SHP77 (cell line): ENCODE results near the gene PJA1.
A peak's percentile ranks its signal among the peaks of the same experiment; 100 is the strongest.

ENCODE experiments used
- DNase-seq, 2 experiments: peaks; one replicate each; lab custom pipeline; 2025; lab: John Stamatoyannopoulos, UW

The PJA1 gene

GRCh38 chrX:69172937-69173336 is 7.7 kb upstream of the PJA1 start:
- DNase-seq: no peak

DNA sequence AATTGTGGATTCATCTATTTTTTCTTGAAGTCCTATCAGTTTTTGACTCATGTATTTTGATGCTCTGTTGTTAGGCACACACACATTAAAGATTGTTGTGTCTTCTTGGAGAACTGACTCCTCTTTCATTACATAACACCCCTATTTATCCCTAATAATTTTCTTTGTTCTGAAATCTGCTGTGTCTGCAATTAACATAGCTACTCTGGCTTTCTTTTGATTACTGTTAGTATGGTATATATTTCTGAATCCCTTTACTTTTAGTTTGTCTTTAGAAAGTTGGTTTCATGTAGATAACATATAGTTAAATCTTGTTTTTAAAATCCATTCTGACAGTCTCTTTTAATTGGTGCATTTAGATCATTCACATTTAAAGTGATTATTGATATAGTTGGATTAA is 5.1 kb upstream of the PJA1 start:
- DNase-seq: no peak

GRCh38 chrX:69163936-69164741 is 1.1 kb downstream of the PJA1 start:
- DNase-seq: peak; percentile 7 to 36

DNA sequence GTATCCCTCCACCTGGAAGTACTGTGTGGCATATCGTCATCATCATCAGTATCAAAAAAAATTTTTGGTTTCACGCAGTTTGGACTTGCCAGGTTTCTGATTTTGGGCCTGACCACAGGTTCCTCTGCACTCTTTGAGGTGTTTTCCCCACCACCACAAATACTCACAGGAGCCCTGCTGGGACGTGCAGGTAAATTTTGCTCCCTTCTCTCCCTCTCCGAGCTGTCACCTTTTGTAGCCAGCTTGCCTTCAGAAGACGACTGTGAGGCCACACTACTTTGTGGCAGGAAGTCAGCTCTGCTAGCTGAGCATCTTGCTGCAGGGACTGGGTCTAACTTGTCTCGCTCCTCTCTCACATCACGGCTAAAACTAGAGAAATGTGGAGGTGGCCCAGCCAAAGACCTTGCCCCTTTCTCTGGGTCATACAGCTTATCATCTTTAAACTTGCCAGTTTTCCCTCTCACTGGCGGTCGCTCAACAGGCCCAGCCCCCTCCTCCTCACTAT is 2.8 kb downstream of the PJA1 start:
- no peak for DNase-seq

DNA sequence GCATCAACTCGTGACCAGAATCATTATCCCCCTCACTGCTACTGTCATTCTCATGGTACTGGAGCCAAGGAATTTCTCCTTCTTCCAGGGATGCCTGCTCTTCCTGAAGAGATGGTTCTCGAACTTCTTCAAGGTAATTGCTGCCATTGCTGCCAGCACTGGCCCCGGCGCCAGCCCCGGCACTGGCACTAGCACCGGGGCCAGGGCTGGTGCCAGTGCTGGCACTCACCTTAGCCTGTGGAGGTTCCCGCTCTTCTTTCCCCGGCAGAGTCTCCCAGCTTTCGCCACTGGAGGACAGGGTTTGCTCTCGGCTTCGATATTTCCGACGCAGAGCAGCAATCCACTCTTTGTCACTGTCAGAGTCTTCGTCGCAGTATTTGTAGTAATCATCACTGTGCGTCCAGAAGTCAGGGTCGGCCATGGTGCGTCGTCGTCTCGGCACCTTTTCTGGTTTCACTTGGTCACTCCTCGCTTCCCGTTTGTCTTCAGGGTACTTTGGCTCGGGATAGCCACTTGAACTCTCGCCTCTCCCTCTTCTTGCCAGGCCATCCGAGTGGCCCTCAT is 3.4 kb downstream of the PJA1 start:
- no peak for DNase-seq

DNA sequence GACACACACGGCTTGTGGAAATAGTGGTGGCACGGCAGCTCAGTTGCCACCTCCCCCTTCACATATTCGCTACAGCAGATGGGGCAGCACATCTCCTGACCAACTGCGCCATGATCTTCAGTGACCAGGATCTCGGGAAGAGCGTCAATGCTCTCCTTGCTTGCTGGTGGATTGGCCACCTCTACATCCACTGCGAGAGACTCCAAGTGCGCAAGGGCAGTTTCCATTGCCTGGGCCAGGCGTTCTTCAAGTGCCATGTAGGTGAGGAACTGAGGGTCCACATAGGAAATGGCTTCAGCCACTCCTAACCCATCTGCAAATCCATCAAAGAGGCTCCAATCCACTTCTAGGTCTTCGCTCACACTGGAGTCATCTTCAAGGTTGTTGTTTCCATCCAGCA is 3.9 kb downstream of the PJA1 start:
- DNase-seq: no peak

GRCh38 chrX:69158166-69158980 is 6.9 kb downstream of the PJA1 start:
- DNase-seq: peak in 1 of 2 experiments; percentile 17

- no peak for DNase-seq
These were observed 8.6 kb downstream of the PJA1 start for GRCh38 chrX:69156638-69157037.

DNA sequence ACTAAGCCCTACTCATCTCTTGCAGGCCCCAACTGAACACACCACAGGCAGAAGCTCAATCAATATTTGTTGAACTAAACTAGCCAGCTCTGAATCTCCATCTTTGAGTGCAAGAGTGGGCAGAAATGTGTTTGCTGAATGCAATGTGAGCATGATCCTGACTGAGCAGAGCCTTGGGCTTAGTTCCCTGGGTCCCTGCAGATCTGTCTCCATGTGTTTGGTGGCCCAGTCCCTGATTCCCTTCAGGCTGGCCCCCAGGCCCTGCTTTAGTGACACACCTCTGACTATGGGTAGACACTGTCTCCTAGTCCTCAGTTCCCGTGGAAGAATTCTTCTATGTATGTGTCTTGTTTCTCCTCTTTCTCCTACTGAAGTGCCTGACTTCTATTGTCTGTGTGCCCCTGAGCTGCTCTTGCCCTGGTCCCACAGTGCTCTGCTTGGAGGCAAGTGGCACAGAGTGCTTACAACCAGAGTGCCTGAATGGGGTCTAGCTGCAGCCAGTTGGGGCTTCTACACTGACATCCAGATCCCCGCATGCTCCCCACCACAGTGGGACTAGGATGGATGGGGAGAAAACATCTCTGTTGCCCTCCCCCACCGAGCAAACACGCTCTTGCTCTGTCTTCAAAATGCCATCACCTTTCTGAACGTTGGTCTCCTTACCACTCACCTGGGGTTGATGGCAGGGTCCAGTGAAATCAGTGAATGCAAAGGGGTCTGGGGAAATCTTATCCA is 9.3 kb downstream of the PJA1 start:
- DNase-seq: no peak

DNA sequence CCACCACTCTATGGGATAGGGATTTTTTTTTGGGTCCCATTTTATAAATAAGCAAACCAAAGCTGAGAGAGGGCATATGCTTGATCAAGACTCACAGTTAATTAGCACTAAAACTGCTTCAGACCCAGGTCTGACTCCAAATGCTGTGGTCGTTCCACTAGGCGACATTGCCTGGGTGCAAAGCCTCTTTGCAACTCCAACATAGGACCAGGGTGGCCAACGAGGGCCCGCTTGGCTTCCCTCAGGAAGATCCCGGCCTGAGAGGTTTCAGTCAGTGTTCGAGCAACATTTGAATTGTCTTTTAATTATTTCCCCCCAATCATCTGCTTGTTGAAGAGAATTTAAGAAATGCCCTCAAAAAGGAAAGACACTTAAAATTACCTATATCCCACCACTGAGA is 11.2 kb downstream of the PJA1 start:
- DNase-seq: no peak

- no peak for DNase-seq
These were observed 12.1 kb downstream of the PJA1 start for GRCh38 chrX:69153060-69153730.

GRCh38 chrX:69152417-69152841 is 12.8 kb downstream of the PJA1 start:
- peak; percentile 8 to 19 for DNase-seq

DNA sequence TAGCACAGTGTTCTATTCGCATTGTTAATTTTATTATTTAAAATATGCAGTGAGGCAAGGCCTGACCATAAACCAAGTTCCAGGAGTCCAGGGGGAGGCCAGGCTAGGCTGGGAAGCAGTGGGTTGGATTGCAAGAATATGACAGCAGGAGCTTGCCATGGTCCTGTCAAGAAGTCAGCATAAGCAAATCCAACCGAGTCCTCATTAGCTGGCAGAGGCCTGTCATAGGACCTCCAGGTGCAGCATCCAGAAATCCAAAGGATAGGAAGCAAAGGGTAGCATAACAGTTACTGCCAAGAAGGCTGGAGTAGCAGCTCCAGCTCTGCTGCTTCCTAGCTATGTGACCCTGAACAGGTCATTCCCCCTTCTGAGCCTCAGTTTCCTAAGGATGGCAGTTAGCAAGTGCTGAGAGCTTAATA is 13.4 kb downstream of the PJA1 start:
- no peak for DNase-seq

DNA sequence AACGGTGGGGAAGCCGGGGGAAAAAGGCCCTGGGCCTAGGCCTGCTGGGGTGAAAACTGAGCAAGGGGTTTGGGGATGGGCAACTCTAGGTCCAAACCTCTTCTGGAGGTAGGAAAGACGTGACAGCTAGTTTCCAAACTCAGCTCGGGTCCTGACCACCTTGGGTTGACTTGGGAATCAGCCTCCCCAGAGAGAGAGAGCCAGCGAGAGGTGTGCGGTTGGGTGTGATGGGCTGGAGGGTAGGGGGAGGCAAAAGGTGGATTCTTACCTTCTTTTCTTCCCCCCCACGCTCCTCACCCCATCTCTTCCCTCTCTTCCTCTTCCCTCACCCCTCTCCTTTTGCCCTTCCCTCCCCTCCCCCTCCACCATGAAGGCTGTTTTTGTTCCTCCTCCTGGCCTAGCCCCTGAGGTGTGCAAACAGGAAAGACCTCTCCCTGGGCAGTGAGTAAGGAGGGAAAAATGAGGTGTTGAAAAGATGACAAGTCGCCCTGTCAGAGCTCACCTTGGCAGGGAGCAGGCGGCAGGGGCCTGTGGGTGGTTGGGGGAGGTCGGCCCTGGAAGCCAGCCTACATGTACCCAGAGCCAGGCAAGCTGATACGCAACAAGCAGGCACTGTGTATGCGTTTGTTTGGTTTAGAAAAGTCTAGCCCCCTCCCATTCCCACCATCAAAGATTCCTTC is 14.8 kb downstream of the PJA1 start:
- no peak for DNase-seq

DNA sequence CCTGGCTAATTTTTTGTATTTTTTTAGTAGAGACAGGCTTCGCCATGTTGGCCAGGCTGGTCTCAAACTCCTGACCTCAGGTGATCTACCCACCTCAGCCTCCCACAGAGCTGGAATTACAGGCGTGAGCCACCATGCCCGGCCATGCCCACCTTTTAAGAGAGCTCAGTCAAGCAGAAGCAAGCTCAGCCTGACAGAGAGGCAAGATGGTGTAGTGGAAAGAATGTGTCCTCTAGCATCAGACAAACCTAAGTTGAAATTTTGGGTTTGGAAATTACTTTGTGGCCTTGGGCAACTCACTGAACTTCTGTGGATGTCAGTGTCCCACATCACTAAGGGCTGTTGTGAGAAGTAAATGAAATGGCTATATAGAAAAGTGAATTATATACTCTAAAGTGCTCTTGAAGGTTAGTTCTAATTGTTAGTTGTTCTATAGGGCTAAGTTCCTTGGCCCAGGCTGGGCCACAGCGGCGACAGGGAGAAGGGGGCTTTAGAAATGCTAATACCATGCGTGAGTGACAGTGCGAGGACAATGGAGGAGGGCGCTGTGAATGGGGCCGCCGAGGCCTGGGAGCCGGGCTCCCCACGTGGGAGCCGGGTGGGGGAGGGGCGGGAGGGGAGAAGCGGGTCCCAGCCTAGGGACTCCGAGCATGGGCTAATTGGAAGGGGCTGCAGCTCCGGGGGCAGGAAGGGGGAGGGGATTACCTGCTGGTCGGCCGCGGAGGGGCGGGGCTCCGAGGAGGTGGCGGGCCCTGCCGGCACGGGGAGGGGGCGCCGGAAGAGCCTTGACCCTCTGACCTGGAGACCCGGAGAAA is 15.6 kb downstream of the PJA1 start:
- DNase-seq: no peak

DNA sequence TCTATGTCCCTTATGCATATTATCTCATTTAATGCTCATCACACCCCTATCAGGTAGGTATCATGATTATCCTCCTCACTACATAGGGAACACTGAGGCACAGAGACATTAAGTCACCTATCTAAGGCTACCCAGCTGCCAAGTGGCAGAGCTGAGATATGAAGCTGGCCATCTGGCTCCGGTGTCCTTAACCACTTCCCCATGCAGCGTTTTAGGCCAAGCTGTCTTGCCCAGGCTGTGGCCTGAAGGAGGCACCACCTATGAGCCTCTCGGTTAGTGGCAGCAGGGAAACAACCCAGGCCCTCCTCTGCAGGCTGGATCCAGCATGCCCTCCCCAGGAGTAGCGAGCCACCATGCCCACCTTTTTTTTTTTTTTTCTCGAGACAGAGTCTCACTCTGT is 16.3 kb downstream of the PJA1 start:
- no peak for DNase-seq

DNA sequence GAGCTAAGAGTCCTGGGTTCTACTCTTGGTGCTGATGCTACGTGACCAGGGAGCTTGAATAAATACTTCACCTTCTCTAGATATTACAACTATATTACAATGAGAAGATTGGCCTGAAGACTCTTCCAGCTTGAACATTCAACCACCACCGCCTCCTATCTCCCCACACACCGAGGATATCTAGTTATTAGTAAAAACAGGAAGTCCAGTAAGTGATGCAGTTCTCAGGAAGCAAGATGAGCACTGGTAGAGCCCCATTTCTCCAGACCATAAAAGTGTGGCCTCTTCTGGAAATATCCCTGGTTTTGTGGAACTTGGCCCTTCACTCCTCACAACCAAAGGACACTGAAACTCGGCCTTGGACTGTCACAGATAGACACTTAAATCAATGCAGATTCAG is 18.5 kb downstream of the PJA1 start:
- DNase-seq: no peak

DNA sequence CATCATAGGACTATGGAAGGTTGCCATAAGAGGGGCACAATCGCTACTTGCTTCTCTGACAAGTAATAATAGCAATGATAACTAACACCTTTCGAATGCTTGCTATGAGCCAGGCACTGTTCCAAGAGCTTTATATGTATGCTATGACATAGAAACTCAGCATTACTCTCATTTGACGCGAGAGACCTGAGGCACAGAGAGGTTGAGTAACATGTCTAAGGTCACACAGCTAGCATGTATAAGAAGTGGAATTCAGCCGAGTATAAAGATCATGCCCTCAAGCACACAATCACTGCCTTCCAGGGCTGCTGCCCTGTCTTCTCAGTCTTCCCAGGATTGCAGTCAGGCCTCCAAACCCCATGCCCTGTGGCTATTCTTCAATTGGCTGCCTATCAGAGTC is 19.5 kb downstream of the PJA1 start:
- DNase-seq: no peak

- DNase-seq: no peak
These were observed 20.2 kb downstream of the PJA1 start for GRCh38 chrX:69144838-69145680.
